IMR-90 (cell line): Measurements from ENCODE around the gene NDUFV2. TPM values are rescaled to one million over a fixed set of nuclear protein-coding genes. Genes with fewer than 3 reads are reported as not detected.
A peak's percentile ranks its signal among the peaks of the same experiment; 100 is the strongest.

Experiments used
- ATAC-seq: fragments of 200-7000 bp; cut with Tn5 transposase; 2 replicates; pipeline ENCODE4 v1.9.1; 2020; ENCODE audit warnings: low read depth, mild to moderate bottlenecking, moderate library complexity
- BruUV-seq: library from RNA; stranded (reverse); fragments of 400-500 nt; replicated peaks from 2 replicates; lab custom pipeline; 2021; lab: Mats Ljungman, UMichigan
- CTCF ChIA-PET: fragments of 300-600 bp; formaldehyde crosslinking; extraction: SDS; loops from one replicate; lab custom pipeline; 2021; ENCODE audit warnings: antibody characterized with exemption; lab: Yijun Ruan, JAX
- POLR2A ChIA-PET: fragments of 300-600 bp; sonication (Branson Sonifier 250); formaldehyde crosslinking; loops from one replicate; lab custom pipeline; 2022; ENCODE audit warnings: antibody characterized with exemption; ENCODE audit not compliant: unreplicated experiment; lab: Charles Lee
- DNase-seq: peaks from one replicate; pipeline ENCODE4 v3.0.0; 2013
- H2AFZ ChIP-seq: replicated peaks from 2 replicates; pipeline ENCODE3; 2013; ENCODE audit warnings: low read length, mild to moderate bottlenecking; ENCODE audit not compliant: poor library complexity
- H2AK5ac ChIP-seq: 2 replicates; pipeline ENCODE4 v1.6.1; 2013; ENCODE audit warnings: low read depth, low read length, inconsistent platforms
- H2AK9ac ChIP-seq: replicated peaks from 2 replicates; pipeline ENCODE3; 2013; ENCODE audit warnings: mild to moderate bottlenecking, low read depth, low read length, moderate library complexity; ENCODE audit not compliant: poor library complexity
- H2BK120ac ChIP-seq: 2 replicates; pipeline ENCODE4 v1.6.1; 2013; ENCODE audit warnings: low read depth, low read length, inconsistent platforms
- H2BK15ac ChIP-seq: 3 replicates; pipeline ENCODE4 v1.6.1; 2013; ENCODE audit warnings: low read depth, low read length, inconsistent platforms
- H2BK20ac ChIP-seq: 2 replicates; pipeline ENCODE4 v1.6.1; 2013; ENCODE audit warnings: low read depth, mild to moderate bottlenecking, inconsistent platforms, low read length, moderate library complexity
- H2BK5ac ChIP-seq: 2 replicates; pipeline ENCODE4 v1.6.1; 2013; ENCODE audit warnings: mild to moderate bottlenecking, low read depth, low read length, inconsistent platforms; ENCODE audit not compliant: poor library complexity, severe bottlenecking
- H3K14ac ChIP-seq: replicated peaks from 2 replicates; pipeline ENCODE4 v1.6.1; 2013; ENCODE audit warnings: low read depth, low read length, inconsistent platforms
- H3K18ac ChIP-seq: 2 replicates; pipeline ENCODE4 v1.6.1; 2013; ENCODE audit warnings: low read depth, low read length, control low read depth
- H3K23ac ChIP-seq: 2 replicates; pipeline ENCODE4 v1.6.1; 2013; ENCODE audit warnings: low read depth, low read length, inconsistent platforms
- H3K27ac ChIP-seq: 2 replicates; pipeline ENCODE4 v1.5.1; 2013; ENCODE audit warnings: mild to moderate bottlenecking, control low read depth, low read length; ENCODE audit not compliant: insufficient read depth
- H3K27me3 ChIP-seq: 2 replicates; pipeline ENCODE4 v1.6.1; 2013; ENCODE audit warnings: low read length; ENCODE audit not compliant: control insufficient read depth, insufficient read depth
- H3K36me3 ChIP-seq: 2 replicates; pipeline ENCODE4 v1.6.1; 2013; ENCODE audit warnings: low read length, mixed read lengths; ENCODE audit not compliant: control insufficient read depth, insufficient read depth
- H3K4ac ChIP-seq: 2 replicates; pipeline ENCODE4 v1.6.1; 2013; ENCODE audit warnings: low read depth, low read length, inconsistent platforms
- H3K4me1 ChIP-seq: 2 replicates; pipeline ENCODE4 v1.6.1; 2013; ENCODE audit warnings: low read length, mixed read lengths; ENCODE audit not compliant: control insufficient read depth, insufficient read depth
- H3K4me2 ChIP-seq: 2 replicates; pipeline ENCODE4 v1.6.1; 2013; ENCODE audit warnings: low read depth, mild to moderate bottlenecking, control low read depth, low read length, moderate library complexity
- H3K4me3 ChIP-seq: 2 replicates; pipeline ENCODE4 v1.5.1; 2013; ENCODE audit warnings: low read depth, mild to moderate bottlenecking, control low read depth, low read length, moderate library complexity; ENCODE audit not compliant: insufficient read depth
- H3K56ac ChIP-seq: 2 replicates; pipeline ENCODE4 v1.6.1; 2013; ENCODE audit warnings: low read length, inconsistent platforms; ENCODE audit not compliant: insufficient read depth; ENCODE audit errors: extremely low read depth
- H3K79me1 ChIP-seq, 2 experiments: 2 replicates each; pipeline ENCODE4 v1.6.1; 2013; ENCODE audit warnings: low read length in 2 of 2, inconsistent platforms in 1 of 2, low read depth in 1 of 2
- H3K9ac ChIP-seq: 2 replicates; pipeline ENCODE4 v1.6.1; 2013; ENCODE audit warnings: low read depth, low read length, control low read depth
- H3K9me1 ChIP-seq: 2 replicates; pipeline ENCODE4 v1.6.1; 2013; ENCODE audit warnings: low read length, inconsistent platforms; ENCODE audit not compliant: insufficient read depth
- H3K9me3 ChIP-seq: 2 replicates; pipeline ENCODE4 v1.6.1; 2013; ENCODE audit warnings: low read length; ENCODE audit not compliant: control insufficient read depth, insufficient read depth
- H4K20me1 ChIP-seq: 2 replicates; pipeline ENCODE4 v1.6.1; 2013; ENCODE audit warnings: low read length, inconsistent platforms; ENCODE audit not compliant: insufficient read depth
- H4K5ac ChIP-seq: 2 replicates; pipeline ENCODE4 v1.6.1; 2013; ENCODE audit warnings: mild to moderate bottlenecking, low read depth, low read length, control low read depth
- H4K8ac ChIP-seq, 2 experiments: 2 replicates each; pipeline ENCODE4 v1.6.1; 2013; ENCODE audit warnings: low read depth in 2 of 2, low read length in 2 of 2, control low read depth in 1 of 2, inconsistent platforms in 1 of 2
- H4K91ac ChIP-seq: 2 replicates; pipeline ENCODE4 v1.6.1; 2013; ENCODE audit warnings: low read depth, low read length, inconsistent platforms; ENCODE audit not compliant: insufficient read depth
- CHD1 ChIP-seq: IDR thresholded peaks from 2 replicates; pipeline ENCODE4 v1.6.1; 2012; ENCODE audit warnings: low read depth, low read length, improper control_type of control experiment
- CTCF ChIP-seq: conservative IDR thresholded peaks from 2 replicates; pipeline ENCODE4 v1.5.1; 2012; ENCODE audit warnings: mild to moderate bottlenecking, low read depth, low read length, improper control_type of control experiment
- MXI1 ChIP-seq: IDR thresholded peaks from 2 replicates; pipeline ENCODE4 v1.6.1; 2012; ENCODE audit warnings: low read depth, mild to moderate bottlenecking, low read length, moderate library complexity, borderline replicate concordance
- NFE2L2 ChIP-seq: fragments of 150-350 bp; IDR thresholded peaks from 2 replicates; pipeline ENCODE4 v1.6.1; 2016; ENCODE audit warnings: low read depth, mild to moderate bottlenecking, low read length
- POLR2A ChIP-seq: IDR thresholded peaks from 2 replicates; pipeline ENCODE4 v1.6.1; 2012; ENCODE audit warnings: mild to moderate bottlenecking, low read depth, low read length
- RAD21 ChIP-seq: IDR thresholded peaks from 2 replicates; pipeline ENCODE4 v1.6.1; 2012; ENCODE audit warnings: low read length, improper control_type of control experiment
- RCOR1 ChIP-seq: IDR thresholded peaks from 2 replicates; pipeline ENCODE4 v1.6.1; 2012; ENCODE audit warnings: mild to moderate bottlenecking, low read length, improper control_type of control experiment; ENCODE audit not compliant: insufficient replicate concordance
- RFX5 ChIP-seq: IDR thresholded peaks from 2 replicates; pipeline ENCODE4 v1.8.0; 2012; ENCODE audit warnings: low read depth, mild to moderate bottlenecking, low read length, moderate library complexity
- WGBS, 2 experiments: methylation state at CpG; one replicate each; pipeline versions ENCODE4 v1.1.5 to v1.1.7; 2013; ENCODE audit warnings: missing lambda C conversion rate in 2 of 2; ENCODE audit not compliant: insufficient read length in 1 of 2; ENCODE audit errors: extremely low coverage in 2 of 2; 5-methylcytosine and 5-hydroxymethylcytosine counted together
- dilution Hi-C: fragments of 300-500 bp; cut with HindIII; formaldehyde crosslinking; loops from one replicate; pipeline ENCODE4 v1.14.3; 2018; ENCODE audit warnings: low sequenced_read_pairs; ENCODE audit not compliant: unreplicated experiment
- in situ Hi-C: fragments of 300-500 bp; cut with MboI; formaldehyde crosslinking; loops from 3 replicates; pipeline ENCODE4 v1.14.3; 2019; ENCODE audit warnings: low sequenced_read_pairs, inconsistent platforms, mixed read lengths
- intact Hi-C: fragments of 100-400 bp; cut with micrococcal nuclease; formaldehyde crosslinking; loops from 2 replicates; pipeline ENCODE4 v1.10.0; 2022
- polyA plus RNA-seq, 3 experiments: library from polyadenylated mRNA; depleted of rRNA; stranded (reverse); fragments of >200 nt; gene quantifications; 2 replicates each; pipeline ENCODE4 v1.2.3, GENCODE V29; 2012; ENCODE audit warnings: low replicate concordance in 1 of 3
- total RNA-seq: library from RNA; depleted of rRNA; stranded (reverse); fragments of >200 nt; gene quantifications from 2 replicates; pipeline ENCODE4 v1.2.3, GENCODE V29; 2012

Gene NDUFV2
- total and polyA plus RNA-seq, 2 of the 4 experiments (the other 2 are of a cell fraction) = 106 to 126 TPM

GRCh38 chr18:9146224-9146623 lies 43.7 kb downstream of the NDUFV2 start:
- Histone ChIP-seq H3K9me1 (peaks cover 8% of the 10 kb centered on the region), H3K14ac (no peak overlapping the region), H3K56ac (no peak overlapping the region), H3K36me3 (no peaks in the 10 kb centered on the region; the same call in 1 of the 2 replicates), H3K9me3 (no peaks in the 10 kb centered on the region), H3K4me3 (no peak overlapping the region), H3K4me1 (peaks cover 11% of the 10 kb centered on the region), H3K79me1 (peaks cover 5 to 52% of the 10 kb centered on the region in 2 experiments; a peak in 3 of 4 replicates), H2BK5ac (no peak overlapping the region), H3K18ac (no peak overlapping the region), H4K8ac (no peak overlapping the region), H3K4ac (0 out of 2 replicates have a peak overlapping the region, but pooled peaks have one; percentile 24), H3K27me3 (no peaks in the 10 kb centered on the region), H2AK9ac (no peak overlapping the region), H2BK20ac (no peak overlapping the region), H3K4me2 (no peak overlapping the region), H4K5ac (no peak overlapping the region; the same call in 1 of the 2 replicates), H2BK15ac (no peak overlapping the region), H4K91ac (no peak overlapping the region), H2BK120ac (no peak overlapping the region), H2AK5ac (no peak overlapping the region), H3K9ac (no peak overlapping the region), H3K27ac (no peak overlapping the region), H3K23ac (no peak overlapping the region), H4K20me1 (peaks cover 59% of the 10 kb centered on the region; the same call in 1 of the 2 replicates), H2AFZ (no peak overlapping the region)
- no TSS peak for BruUV-seq
- dilution Hi-C loops (no loop called here), intact Hi-C loops (loop anchor here (5.0 to 10.0 kb wide), 2 partner anchors 151 to 494 kb away; no protein-coding TSS in a partner anchor), in situ Hi-C loops (no loop called here)
- POLR2A ChIA-PET = interaction anchor here (0.5 kb wide), 1 partner anchor 190 kb away, joined by 5 read pairs; no protein-coding TSS in a partner anchor
- TF ChIP-seq NFE2L2 (no peak), MXI1 (no peak), CTCF (no peak), RAD21 (no peak), RFX5 (no peak), POLR2A (no peak), RCOR1 (no peak), CHD1 (no peak)
- WGBS, 2 experiments = no CpG with 5 or more reads among the region's 1 CpG
- CTCF ChIA-PET = no interaction called here
- ATAC-seq = no peak
- no peak for DNase-seq
